HepG2 (cell line): ENCODE results near the gene SMC1B. TPM values are rescaled to one million over a fixed set of nuclear protein-coding genes. Genes with fewer than 3 reads are reported as not detected.

Experiments
- HMG20A ChIP-seq: IDR thresholded peaks from 2 replicates; pipeline ENCODE4 v1.6.1; 2016; ENCODE audit warnings: borderline replicate concordance
- HMG20B ChIP-seq: conservative IDR thresholded peaks from 2 replicates; pipeline ENCODE4 v1.6.1; 2016; ENCODE audit warnings: missing genetic modification reagents, missing compliant biosample characterization
- HNRNPK ChIP-seq: fragments of 200-400 bp; formaldehyde crosslinking; IDR thresholded peaks from 2 replicates; pipeline ENCODE4 v1.6.1; 2018; ENCODE audit warnings: low read length, low read depth, moderate library complexity, mild to moderate bottlenecking; ENCODE audit not compliant: poor library complexity, severe bottlenecking
- JUNB ChIP-seq: sonication (generic); formaldehyde crosslinking; IDR thresholded peaks from 2 replicates; pipeline ENCODE4 v1.8.0; 2022; ENCODE audit warnings: missing genetic modification reagents, mild to moderate bottlenecking, borderline replicate concordance
- NFIC ChIP-seq: IDR thresholded peaks from 2 replicates; pipeline ENCODE4 v1.6.1; 2012; ENCODE audit warnings: mild to moderate bottlenecking, low read length, inconsistent platforms
- PCBP2 ChIP-seq: fragments of 200-400 bp; formaldehyde crosslinking; optimal IDR thresholded peaks from 2 replicates; pipeline ENCODE3; 2018; ENCODE audit warnings: low read length, low read depth; ENCODE audit not compliant: poor library complexity, severe bottlenecking
- ZBED4 ChIP-seq: sonication (generic); formaldehyde crosslinking; IDR thresholded peaks from 2 replicates; pipeline ENCODE4 v1.4.0; 2020; ENCODE audit warnings: missing genetic modification reagents, borderline replicate concordance
- ZNF282 ChIP-seq: fragments of 450-650 bp; IDR thresholded peaks from 2 replicates; pipeline ENCODE4 v1.6.1; 2018; ENCODE audit not compliant: partially characterized antibody
- ZNF326 ChIP-seq: sonication (generic); formaldehyde crosslinking; IDR thresholded peaks from 2 replicates; pipeline ENCODE4 v1.4.0; 2020; ENCODE audit warnings: missing genetic modification reagents, borderline replicate concordance
- ZNF496 ChIP-seq: sonication (generic); formaldehyde crosslinking; IDR thresholded peaks from 2 replicates; pipeline ENCODE4 v1.8.1; 2023; ENCODE audit warnings: mild to moderate bottlenecking, moderate library complexity, missing genetic modification reagents; ENCODE audit not compliant: insufficient replicate concordance
- ZNF550 ChIP-seq: sonication (generic); formaldehyde crosslinking; IDR thresholded peaks from 2 replicates; pipeline ENCODE4 v1.4.0; 2020; ENCODE audit warnings: mild to moderate bottlenecking, missing genetic modification reagents, borderline replicate concordance
- ZNF740 ChIP-seq: sonication (generic); formaldehyde crosslinking; IDR thresholded peaks from 2 replicates; pipeline ENCODE4 v1.4.0; 2020; ENCODE audit warnings: missing genetic modification reagents
- ZNF839 ChIP-seq: sonication (generic); formaldehyde crosslinking; IDR thresholded peaks from 2 replicates; pipeline ENCODE4 v1.4.0; 2020; ENCODE audit warnings: missing genetic modification reagents, mild to moderate bottlenecking, borderline replicate concordance
- polyA plus RNA-seq, 8 experiments: library from polyadenylated mRNA; depleted of rRNA in 3 of 8; stranded (reverse) in 7 of 8; unstranded in 1 of 8; fragments of >200 nt; fragmentation: Illumina TruSeq in 4 of 8; extraction: Trizol in 4 of 8; gene quantifications; 2 replicates each; pipeline versions ENCODE4 v1.2.1 to v1.2.3, GENCODE V29; 2011 to 2016; ENCODE audit warnings: low read depth in 4 of 8, missing spikeins in 1 of 8, mixed read lengths in 1 of 8; ENCODE audit not compliant: insufficient read depth in 1 of 8
- total RNA-seq, 5 experiments: library from RNA; depleted of rRNA; stranded (reverse); fragments of >200 nt; fragmentation: Illumina TruSeq; extraction: Trizol; gene quantifications; 2 replicates each; pipeline ENCODE4 v1.2.3, GENCODE V29; 2016; ENCODE audit warnings: low read depth in 1 of 5
- TF ChIP-seq, protein P1 (sequence below): sonication (generic); formaldehyde crosslinking; IDR thresholded peaks from 2 replicates; pipeline ENCODE4 v1.8.0; 2022; ENCODE audit warnings: missing genetic modification reagents, mild to moderate bottlenecking, inconsistent platforms, borderline replicate concordance
- TF ChIP-seq, protein P2 (sequence below): sonication (generic); formaldehyde crosslinking; IDR thresholded peaks from 2 replicates; pipeline ENCODE4 v1.5.0; 2020; ENCODE audit warnings: mild to moderate bottlenecking, missing genetic modification reagents, borderline replicate concordance
- TF ChIP-seq, protein P3 (sequence below): sonication (generic); formaldehyde crosslinking; IDR thresholded peaks from 2 replicates; pipeline ENCODE4 v1.5.0; 2020; ENCODE audit warnings: mild to moderate bottlenecking, missing genetic modification reagents, moderate library complexity

Gene SMC1B
- total and polyA plus RNA-seq, 2 of the 13 experiments (the other 11 are each of a cell fraction or from before 2014, with no cell fraction given): not detected

GRCh38 chr22:45309422-45310227 lies 103.8 kb downstream of the SMC1B start, which contains the start of gene FAM118A (continued):
- TF ChIP-seq, protein P1, sequence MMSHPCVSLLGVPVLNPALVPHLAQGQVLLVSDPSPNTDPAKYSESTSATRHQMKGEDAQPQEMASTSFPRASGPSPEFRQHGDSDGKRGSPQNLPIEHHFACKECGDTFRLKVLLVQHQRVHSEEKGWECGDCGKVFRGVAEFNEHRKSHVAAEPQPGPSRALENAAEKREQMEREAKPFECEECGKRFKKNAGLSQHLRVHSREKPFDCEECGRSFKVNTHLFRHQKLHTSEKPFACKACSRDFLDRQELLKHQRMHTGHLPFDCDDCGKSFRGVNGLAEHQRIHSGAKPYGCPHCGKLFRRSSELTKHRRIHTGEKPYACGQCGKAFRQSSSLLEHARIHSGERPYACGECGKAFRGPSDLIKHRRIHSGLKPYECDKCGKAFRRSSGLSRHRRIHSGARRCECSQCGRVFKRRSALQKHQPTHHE (CRISPR knock-in tag): peak; percentile 78; the same call in 1 of the 2 replicates
- TF ChIP-seq ZNF326: no peak
- no peak for TF ChIP-seq ZNF550 (CRISPR knock-in tag)
- peak; percentile 84 for TF ChIP-seq HNRNPK
- TF ChIP-seq HMG20A (CRISPR knock-in tag): no peak
- TF ChIP-seq JUNB (CRISPR knock-in tag): no peak
- no peak for TF ChIP-seq ZNF496 (CRISPR knock-in tag)
- peak; percentile 95; the same call in 1 of the 2 replicates for TF ChIP-seq ZBED4 (CRISPR knock-in tag)
- TF ChIP-seq ZNF839 (CRISPR knock-in tag): peak; percentile 20; the same call in 1 of the 2 replicates
- TF ChIP-seq, protein P2, sequence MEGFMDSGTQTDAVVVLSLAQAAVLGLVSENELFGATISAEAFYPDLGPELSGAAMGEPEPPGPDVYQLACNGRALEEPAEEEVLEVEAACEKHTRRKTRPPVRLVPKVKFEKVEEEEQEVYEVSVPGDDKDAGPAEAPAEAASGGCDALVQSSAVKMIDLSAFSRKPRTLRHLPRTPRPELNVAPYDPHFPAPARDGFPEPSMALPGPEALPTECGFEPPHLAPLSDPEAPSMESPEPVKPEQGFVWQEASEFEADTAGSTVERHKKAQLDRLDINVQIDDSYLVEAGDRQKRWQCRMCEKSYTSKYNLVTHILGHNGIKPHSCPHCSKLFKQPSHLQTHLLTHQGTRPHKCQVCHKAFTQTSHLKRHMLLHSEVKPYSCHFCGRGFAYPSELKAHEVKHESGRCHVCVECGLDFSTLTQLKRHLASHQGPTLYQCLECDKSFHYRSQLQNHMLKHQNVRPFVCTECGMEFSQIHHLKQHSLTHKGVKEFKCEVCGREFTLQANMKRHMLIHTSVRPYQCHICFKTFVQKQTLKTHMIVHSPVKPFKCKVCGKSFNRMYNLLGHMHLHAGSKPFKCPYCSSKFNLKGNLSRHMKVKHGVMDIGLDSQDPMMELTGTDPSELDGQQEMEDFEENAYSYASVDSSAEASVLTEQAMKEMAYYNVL (CRISPR knock-in tag): peak; percentile 62
- no peak for TF ChIP-seq PCBP2
- TF ChIP-seq NFIC: no peak
- TF ChIP-seq, protein P3, sequence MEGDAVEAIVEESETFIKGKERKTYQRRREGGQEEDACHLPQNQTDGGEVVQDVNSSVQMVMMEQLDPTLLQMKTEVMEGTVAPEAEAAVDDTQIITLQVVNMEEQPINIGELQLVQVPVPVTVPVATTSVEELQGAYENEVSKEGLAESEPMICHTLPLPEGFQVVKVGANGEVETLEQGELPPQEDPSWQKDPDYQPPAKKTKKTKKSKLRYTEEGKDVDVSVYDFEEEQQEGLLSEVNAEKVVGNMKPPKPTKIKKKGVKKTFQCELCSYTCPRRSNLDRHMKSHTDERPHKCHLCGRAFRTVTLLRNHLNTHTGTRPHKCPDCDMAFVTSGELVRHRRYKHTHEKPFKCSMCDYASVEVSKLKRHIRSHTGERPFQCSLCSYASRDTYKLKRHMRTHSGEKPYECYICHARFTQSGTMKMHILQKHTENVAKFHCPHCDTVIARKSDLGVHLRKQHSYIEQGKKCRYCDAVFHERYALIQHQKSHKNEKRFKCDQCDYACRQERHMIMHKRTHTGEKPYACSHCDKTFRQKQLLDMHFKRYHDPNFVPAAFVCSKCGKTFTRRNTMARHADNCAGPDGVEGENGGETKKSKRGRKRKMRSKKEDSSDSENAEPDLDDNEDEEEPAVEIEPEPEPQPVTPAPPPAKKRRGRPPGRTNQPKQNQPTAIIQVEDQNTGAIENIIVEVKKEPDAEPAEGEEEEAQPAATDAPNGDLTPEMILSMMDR (CRISPR knock-in tag): peak; percentile 44
- TF ChIP-seq ZNF740 (CRISPR knock-in tag): no peak; the same call in 1 of the 2 replicates
- TF ChIP-seq HMG20B (CRISPR knock-in tag): no peak
- TF ChIP-seq ZNF282: no peak
